Measurements from ENCODE around the gene DAND5. TPM values are rescaled to one million over a fixed set of nuclear protein-coding genes. Genes with fewer than 3 reads are reported as not detected.

DAND5 gene
- total and polyA plus RNA-seq, 2 of the 13 experiments (the other 11 are each of a cell fraction or from before 2014, with no cell fraction given): 0.04 TPM; not detected in 1

DNA sequence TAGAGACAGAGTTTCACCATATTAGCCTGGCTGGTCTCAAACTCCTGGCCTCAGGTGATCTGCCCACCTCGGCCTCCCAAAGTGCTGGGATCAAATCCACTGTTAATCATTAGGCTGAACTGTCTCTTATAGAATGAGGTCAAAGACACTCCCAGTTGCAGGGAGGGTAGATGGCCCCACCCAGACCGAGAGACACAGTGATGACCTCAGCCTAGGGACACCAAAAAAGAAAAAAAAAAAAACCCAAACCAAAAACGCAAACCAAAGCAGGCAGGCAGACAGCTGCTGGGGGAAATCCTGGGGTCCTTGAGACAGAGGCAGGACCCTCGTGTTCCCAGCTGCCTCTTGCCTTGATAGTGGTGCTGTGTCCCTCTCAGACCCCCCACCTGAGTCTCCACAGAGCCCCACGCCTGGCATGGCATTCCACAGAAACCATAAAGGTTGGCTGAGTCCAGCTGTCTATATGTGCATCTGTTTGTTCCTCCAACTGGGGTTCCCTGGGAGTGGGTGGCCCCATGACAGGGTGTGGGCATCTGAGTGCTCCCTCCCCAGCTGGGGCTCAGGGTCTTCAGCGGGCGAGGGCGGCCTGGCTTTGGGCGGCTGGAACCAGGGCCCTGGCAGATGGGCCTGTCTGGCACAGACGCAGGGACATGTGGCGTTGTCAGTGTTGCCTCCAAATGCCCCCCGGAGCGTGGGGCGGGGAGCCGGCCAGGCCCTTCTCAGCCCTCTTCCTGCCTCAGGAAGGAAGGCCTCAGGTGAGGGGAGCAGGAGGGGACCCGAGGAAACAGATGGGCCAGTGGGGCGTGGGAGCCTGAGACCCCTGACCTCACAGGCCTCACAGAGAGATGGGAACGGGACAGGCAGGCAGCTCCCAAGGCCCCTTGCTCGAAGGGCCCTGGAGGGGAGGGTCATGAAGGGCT is 5.2 kb downstream of the DAND5 start:
- Histone ChIP-seq H3K9ac (ENCODE audit: insufficient read depth, low read depth, low read length) (no peak overlapping the region), H3K4me1 (ENCODE audit: insufficient read depth, low read length) (peaks cover 29% of the 10 kb centered on the region), H3K4me2 (ENCODE audit: low read depth, low read length) (peak overlapping the region; percentile 57; the same call in 1 of the 2 replicates), H3K27me3 (ENCODE audit: control insufficient read depth in 1 of 2, insufficient read depth in 2 of 2, low read length in 2 of 2) (no peaks in the 10 kb centered on the region), H2AFZ (ENCODE audit: low read length) (no peak overlapping the region), H3K79me2 (ENCODE audit: insufficient read depth, low read length) (no peaks in the 10 kb centered on the region), H3K27ac (ENCODE audit: extremely low read length, insufficient read depth, low read length) (no peak overlapping the region), H3K4me3 (replicated peaks in 1 of 3; ENCODE audit: insufficient read depth in 1 of 3, low read depth in 2 of 3, low read length in 3 of 3) (peak overlapping the region in 1 of 3 experiments; percentile 38; a peak in 2 of 6 replicates), H3K36me3 (replicated peaks in 1 of 2; ENCODE audit: control insufficient read depth in 1 of 2, insufficient read depth in 2 of 2, low read length in 2 of 2) (no peaks in the 10 kb centered on the region), H3K9me3 (ENCODE audit: low read length) (no peaks in the 10 kb centered on the region), H4K20me1 (ENCODE audit: insufficient read depth, low read length) (no peaks in the 10 kb centered on the region)
- DNase-seq (ENCODE audit: low spot score) (peak; percentile 35), ATAC-seq (no peak), FAIRE-seq (no peak)
- WGBS (ENCODE audit: low lambda C conversion rate): 7% methylated on average over 5 of the region's 19 CpGs
- in situ Hi-C loops (cut with HindIII; ENCODE audit: extremely low pct_ligation_motif_present, low pct_unique_long_range_greater_than_20kb): loop anchor here (5.0 to 10.0 kb wide), 2 partner anchors 118 to 290 kb away; no protein-coding TSS in a partner anchor
- POLR2A ChIA-PET: interaction anchor here (0.7 to 1.0 kb wide), 3 partner anchors 9 to 96 kb away, joined by 3 read pairs; partner anchors contain the start of gene GADD45GIP1
- no peak for TF ChIP-seq AGO2 (optimal IDR thresholded peaks at IDR 0.05; ENCODE audit: low read depth, low read length)
- no peak for TF ChIP-seq LCORL (IDR thresholded peaks at IDR 0.05)
- TF ChIP-seq LCORL (CRISPR knock-in tag; IDR thresholded peaks at IDR 0.05): 0 out of 2 replicates have a peak, but pooled peaks have one; percentile 23
- 0 out of 2 replicates have a peak, but pooled peaks have one; percentile 7 for TF ChIP-seq RXRB (CRISPR knock-in tag; IDR thresholded peaks at IDR 0.05; ENCODE audit: borderline replicate concordance)
- TF ChIP-seq, protein P1, sequence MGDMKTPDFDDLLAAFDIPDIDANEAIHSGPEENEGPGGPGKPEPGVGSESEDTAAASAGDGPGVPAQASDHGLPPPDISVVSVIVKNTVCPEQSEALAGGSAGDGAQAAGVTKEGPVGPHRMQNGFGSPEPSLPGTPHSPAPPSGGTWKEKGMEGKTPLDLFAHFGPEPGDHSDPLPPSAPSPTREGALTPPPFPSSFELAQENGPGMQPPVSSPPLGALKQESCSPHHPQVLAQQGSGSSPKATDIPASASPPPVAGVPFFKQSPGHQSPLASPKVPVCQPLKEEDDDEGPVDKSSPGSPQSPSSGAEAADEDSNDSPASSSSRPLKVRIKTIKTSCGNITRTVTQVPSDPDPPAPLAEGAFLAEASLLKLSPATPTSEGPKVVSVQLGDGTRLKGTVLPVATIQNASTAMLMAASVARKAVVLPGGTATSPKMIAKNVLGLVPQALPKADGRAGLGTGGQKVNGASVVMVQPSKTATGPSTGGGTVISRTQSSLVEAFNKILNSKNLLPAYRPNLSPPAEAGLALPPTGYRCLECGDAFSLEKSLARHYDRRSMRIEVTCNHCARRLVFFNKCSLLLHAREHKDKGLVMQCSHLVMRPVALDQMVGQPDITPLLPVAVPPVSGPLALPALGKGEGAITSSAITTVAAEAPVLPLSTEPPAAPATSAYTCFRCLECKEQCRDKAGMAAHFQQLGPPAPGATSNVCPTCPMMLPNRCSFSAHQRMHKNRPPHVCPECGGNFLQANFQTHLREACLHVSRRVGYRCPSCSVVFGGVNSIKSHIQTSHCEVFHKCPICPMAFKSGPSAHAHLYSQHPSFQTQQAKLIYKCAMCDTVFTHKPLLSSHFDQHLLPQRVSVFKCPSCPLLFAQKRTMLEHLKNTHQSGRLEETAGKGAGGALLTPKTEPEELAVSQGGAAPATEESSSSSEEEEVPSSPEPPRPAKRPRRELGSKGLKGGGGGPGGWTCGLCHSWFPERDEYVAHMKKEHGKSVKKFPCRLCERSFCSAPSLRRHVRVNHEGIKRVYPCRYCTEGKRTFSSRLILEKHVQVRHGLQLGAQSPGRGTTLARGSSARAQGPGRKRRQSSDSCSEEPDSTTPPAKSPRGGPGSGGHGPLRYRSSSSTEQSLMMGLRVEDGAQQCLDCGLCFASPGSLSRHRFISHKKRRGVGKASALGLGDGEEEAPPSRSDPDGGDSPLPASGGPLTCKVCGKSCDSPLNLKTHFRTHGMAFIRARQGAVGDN (CRISPR knock-in tag; IDR thresholded peaks at IDR 0.05): peak; percentile 19; the same call in 1 of the 2 replicates
- 0 out of 2 replicates have a peak, but pooled peaks have one; percentile 35 for TF ChIP-seq PATZ1 (CRISPR knock-in tag; IDR thresholded peaks at IDR 0.05)
- no peak for TF ChIP-seq ZBTB42 (CRISPR knock-in tag; IDR thresholded peaks at IDR 0.05)
- CTCF ChIA-PET (ENCODE audit: low intra/inter-chr PET ratio, low total read pairs): no interaction called here
- no TSS peak for BruUV-seq (replicated peaks)
- intact Hi-C loops (cut with micrococcal nuclease; ENCODE audit: unreplicated experiment): no loop called here

Data from HepG2 (cell line).